Measurements from ENCODE around the gene KLHL14. TPM values are rescaled to one million over a fixed set of nuclear protein-coding genes. Genes with fewer than 3 reads are reported as not detected.
"Not testable (repeated sequence)": the region's sequence is repeated elsewhere in the genome, so short reads cannot be mapped to it uniquely, and the experiment has no call there.

KLHL14 gene
- total and polyA plus RNA-seq, 2 experiments from 2014 or later: 0.44 to 1.9 TPM

DNA sequence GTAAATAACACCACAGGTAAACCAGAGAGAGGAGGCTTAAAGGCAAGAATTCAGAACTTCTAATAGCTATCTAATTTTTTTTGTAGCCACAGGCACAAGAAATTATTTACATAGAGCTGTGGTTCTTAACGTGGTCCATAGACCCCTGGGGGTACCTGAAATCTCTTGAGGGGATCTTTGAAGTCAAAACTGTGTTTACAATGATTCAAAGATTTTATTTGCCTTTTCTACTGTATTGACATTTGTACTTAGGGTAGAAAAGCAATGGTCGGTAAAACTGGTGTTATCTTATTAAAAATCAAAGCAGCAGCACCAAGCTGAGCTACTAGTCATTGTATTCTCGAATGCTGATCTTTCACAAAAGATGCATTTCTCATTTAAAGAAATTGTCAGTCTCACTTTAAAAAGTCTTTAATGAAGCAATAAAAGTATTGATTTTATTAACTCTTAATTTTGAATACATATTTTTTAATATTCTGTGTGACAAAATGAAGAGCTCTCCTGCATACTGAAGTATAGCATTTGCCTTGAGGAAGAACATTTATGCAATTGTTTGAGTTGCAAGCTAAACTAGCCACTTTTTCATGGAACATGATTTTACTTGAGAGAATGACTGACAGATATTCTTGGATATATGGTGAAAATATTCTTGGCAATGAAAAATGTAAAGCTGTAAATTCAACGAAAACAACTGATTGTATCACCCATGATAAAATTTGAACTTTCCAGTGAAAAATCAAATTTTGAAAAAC, 25.6 kb upstream of the KLHL14 start:
- no peaks in the 10 kb centered on the region for H3K27me3 Mint-ChIP-seq (ENCODE audit: insufficient read depth, low read depth, poor library complexity)

GRCh38 chr18:32794667-32795066, 21.8 kb upstream of the KLHL14 start:
- not testable (repeated sequence) for DNase-seq (ENCODE audit: low spot score); H3K4me2 ChIP-seq; ATAC-seq; H3K4me3 ChIP-seq; H3K4me1 ChIP-seq (ENCODE audit: insufficient read depth); H3K79me2 ChIP-seq (replicated peaks; ENCODE audit: insufficient read depth); H2AFZ ChIP-seq; H3K36me3 Mint-ChIP-seq (ENCODE audit: low read depth); H3K4me3 Mint-ChIP-seq; H3K27ac Mint-ChIP-seq; H4K20me1 ChIP-seq (replicated peaks; ENCODE audit: insufficient read depth); H3K27me3 Mint-ChIP-seq (ENCODE audit: insufficient read depth, low read depth, poor library complexity); H3K27me3 ChIP-seq (ENCODE audit: insufficient read depth); H3K27ac ChIP-seq (ENCODE audit: low read depth); H3K4me1 Mint-ChIP-seq; H3F3A ChIP-seq (replicated peaks; ENCODE audit: low read depth); H3K36me3 ChIP-seq (ENCODE audit: insufficient read depth); H3K9me2 ChIP-seq (ENCODE audit: insufficient read depth)
- peaks cover 17% of the 10 kb centered on the region for H3K9me3 Mint-ChIP-seq

More for the DNA sequence above, 25.6 kb upstream of the KLHL14 start:
- Histone ChIP-seq H3K4me3 (no peak overlapping the region), H4K20me1 (replicated peaks; ENCODE audit: insufficient read depth) (no peaks in the 10 kb centered on the region), H3K4me2 (no peak overlapping the region), H3K9me2 (ENCODE audit: insufficient read depth) (no peaks in the 10 kb centered on the region), H3K27me3 (ENCODE audit: insufficient read depth) (no peaks in the 10 kb centered on the region), H3K36me3 (ENCODE audit: insufficient read depth) (no peaks in the 10 kb centered on the region; the same call in 1 of the 2 replicates), H3K4me1 (ENCODE audit: insufficient read depth) (no peaks in the 10 kb centered on the region), H3K79me2 (replicated peaks; ENCODE audit: insufficient read depth) (no peaks in the 10 kb centered on the region), H3K27ac (ENCODE audit: low read depth) (no peak overlapping the region), H3F3A (replicated peaks; ENCODE audit: low read depth) (no peaks in the 10 kb centered on the region), H2AFZ (no peak overlapping the region)
- no peaks in the 10 kb centered on the region for H3K4me1 Mint-ChIP-seq
- no peak overlapping the region for H3K27ac Mint-ChIP-seq
- H3K36me3 Mint-ChIP-seq (ENCODE audit: low read depth): peaks cover 6% of the 10 kb centered on the region; the same call in 1 of the 3 replicates
- no peak for TF ChIP-seq ETS1 (IDR thresholded peaks at IDR 0.05)
- no peak for TF ChIP-seq POLR2AphosphoS5 (IDR thresholded peaks at IDR 0.05; ENCODE audit: low read depth)
- TF ChIP-seq, protein P1, sequence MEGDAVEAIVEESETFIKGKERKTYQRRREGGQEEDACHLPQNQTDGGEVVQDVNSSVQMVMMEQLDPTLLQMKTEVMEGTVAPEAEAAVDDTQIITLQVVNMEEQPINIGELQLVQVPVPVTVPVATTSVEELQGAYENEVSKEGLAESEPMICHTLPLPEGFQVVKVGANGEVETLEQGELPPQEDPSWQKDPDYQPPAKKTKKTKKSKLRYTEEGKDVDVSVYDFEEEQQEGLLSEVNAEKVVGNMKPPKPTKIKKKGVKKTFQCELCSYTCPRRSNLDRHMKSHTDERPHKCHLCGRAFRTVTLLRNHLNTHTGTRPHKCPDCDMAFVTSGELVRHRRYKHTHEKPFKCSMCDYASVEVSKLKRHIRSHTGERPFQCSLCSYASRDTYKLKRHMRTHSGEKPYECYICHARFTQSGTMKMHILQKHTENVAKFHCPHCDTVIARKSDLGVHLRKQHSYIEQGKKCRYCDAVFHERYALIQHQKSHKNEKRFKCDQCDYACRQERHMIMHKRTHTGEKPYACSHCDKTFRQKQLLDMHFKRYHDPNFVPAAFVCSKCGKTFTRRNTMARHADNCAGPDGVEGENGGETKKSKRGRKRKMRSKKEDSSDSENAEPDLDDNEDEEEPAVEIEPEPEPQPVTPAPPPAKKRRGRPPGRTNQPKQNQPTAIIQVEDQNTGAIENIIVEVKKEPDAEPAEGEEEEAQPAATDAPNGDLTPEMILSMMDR (conservative IDR thresholded peaks at IDR 0.05; ENCODE audit: low read depth in 2 of 2): no peak
- TF ChIP-seq STAT1 (IDR thresholded peaks at IDR 0.05; ENCODE audit: unreplicated experiment): no peak
- TF ChIP-seq JUNB (IDR thresholded peaks at IDR 0.05; ENCODE audit: unreplicated experiment): no peak
- DNase-seq (ENCODE audit: low spot score): no peak
- H3K4me3 Mint-ChIP-seq: no peak overlapping the region
- peaks cover 17% of the 10 kb centered on the region for H3K9me3 Mint-ChIP-seq
- no peak for ATAC-seq

GRCh38 chr18:32779010-32779409, 6.2 kb upstream of the KLHL14 start:
- H3K27me3 Mint-ChIP-seq (ENCODE audit: insufficient read depth, low read depth, poor library complexity): peaks cover 6% of the 10 kb centered on the region
- H2AFZ ChIP-seq: no peak overlapping the region
- no peaks in the 10 kb centered on the region for H3F3A ChIP-seq (replicated peaks; ENCODE audit: low read depth)
- H3K27ac ChIP-seq (ENCODE audit: low read depth): no peak overlapping the region
- peaks cover 19% of the 10 kb centered on the region for H3K4me1 Mint-ChIP-seq
- DNase-seq (ENCODE audit: low spot score) (no peak), ATAC-seq (peak; percentile 43; the same call in 2 of the 3 replicates)
- H3K27me3 ChIP-seq (ENCODE audit: insufficient read depth): peaks cover 13% of the 10 kb centered on the region
- no peaks in the 10 kb centered on the region for H3K9me3 Mint-ChIP-seq
- H3K36me3 ChIP-seq (ENCODE audit: insufficient read depth): no peaks in the 10 kb centered on the region
- no peak overlapping the region for H3K4me3 ChIP-seq
- H3K27ac Mint-ChIP-seq: no peak overlapping the region
- H3K79me2 ChIP-seq (replicated peaks; ENCODE audit: insufficient read depth): no peaks in the 10 kb centered on the region
- no peak overlapping the region for H3K4me2 ChIP-seq
- no peaks in the 10 kb centered on the region for H3K36me3 Mint-ChIP-seq (ENCODE audit: low read depth)
- H3K9me2 ChIP-seq (ENCODE audit: insufficient read depth): no peaks in the 10 kb centered on the region
- peaks cover 17% of the 10 kb centered on the region for H3K4me1 ChIP-seq (ENCODE audit: insufficient read depth)
- H4K20me1 ChIP-seq (replicated peaks; ENCODE audit: insufficient read depth): no peaks in the 10 kb centered on the region
- no peak overlapping the region for H3K4me3 Mint-ChIP-seq
- no peak for TF ChIP-seq ZNF331 (CRISPR knock-in tag; IDR thresholded peaks at IDR 0.05; ENCODE audit: low read depth)
- TF ChIP-seq CREB1 (CRISPR knock-in tag; IDR thresholded peaks at IDR 0.05; ENCODE audit: low read depth): no peak

Measured in GM23338 (cell line).